NCI-H2171 treated with DMSO at 0.1 percent for 48 hours (cell line): ENCODE results near the gene PAX9.

Experiments
- DNase-seq: peaks from one replicate; lab custom pipeline; 2025; lab: John Stamatoyannopoulos, UW

Gene PAX9

DNA sequence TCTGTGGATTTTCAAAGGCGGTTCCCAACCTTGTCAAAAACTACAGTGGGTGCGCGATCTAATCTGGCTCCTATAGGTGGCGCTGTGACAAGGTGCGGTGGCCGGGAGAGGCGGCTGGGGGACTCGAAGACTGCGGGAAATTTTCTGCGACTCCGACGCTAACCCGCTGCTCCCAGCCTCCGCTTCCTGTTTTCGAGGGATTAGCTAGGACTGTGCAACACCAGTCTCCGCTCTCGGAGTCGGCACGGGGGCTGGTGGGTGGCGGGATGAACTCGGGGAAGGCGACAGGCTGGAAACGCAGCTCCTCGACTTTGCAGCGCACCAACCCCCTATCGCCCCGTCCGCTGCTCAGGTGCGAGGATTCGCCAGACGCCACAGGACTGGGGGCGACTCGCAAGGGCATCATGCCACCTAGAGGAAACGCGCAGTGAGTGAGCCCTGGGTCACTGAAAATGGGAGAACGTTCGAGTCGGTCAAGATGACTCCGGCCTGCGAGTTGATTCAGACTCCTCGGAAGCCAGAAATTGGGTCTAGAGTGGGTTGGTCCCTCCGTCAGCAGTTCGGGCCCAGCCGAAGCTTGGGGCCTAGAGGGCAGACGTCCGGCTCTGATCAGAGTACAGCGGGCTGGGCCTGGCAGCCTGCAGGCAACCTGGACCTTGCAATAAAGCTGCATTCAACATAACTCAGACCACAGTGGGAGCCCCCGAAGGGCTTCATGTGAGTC lies 5.5 kb upstream of the PAX9 start:
- DNase-seq, result no peak

DNA sequence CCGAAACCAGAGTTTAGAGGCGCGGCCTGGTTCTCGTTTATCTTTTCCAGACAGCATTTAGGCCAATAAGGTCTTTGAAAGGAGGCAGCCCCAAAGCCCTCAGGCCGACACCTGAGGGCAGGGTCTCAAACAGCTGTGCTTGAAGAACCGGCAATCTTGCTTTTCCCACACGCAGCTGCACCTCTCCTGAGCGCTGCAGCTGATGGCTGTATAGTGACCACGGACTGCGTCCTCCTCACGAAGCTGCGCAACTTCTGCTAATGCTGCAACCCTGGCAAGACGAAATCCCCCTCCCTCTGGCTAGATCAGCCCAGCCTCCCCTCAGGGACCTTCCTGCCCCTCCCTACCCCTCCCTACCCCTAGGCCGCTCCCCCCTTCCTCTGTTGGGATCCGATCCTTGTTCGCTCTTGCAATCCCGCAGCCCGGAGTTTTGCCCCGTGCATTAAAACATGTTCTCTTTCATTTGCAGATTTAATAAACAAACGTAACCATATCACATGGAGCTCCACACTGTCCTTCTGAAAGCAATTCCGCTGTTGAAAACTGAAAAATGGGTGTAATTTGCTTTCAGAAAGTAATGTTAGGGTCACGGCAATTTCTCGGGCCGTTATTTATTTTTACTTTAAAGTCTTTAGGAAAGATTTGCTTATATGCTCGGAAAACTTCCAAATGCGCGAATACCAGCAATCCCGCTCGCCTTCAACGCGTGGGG lies 4.8 kb upstream of the PAX9 start:
- DNase-seq, result no peak

DNA sequence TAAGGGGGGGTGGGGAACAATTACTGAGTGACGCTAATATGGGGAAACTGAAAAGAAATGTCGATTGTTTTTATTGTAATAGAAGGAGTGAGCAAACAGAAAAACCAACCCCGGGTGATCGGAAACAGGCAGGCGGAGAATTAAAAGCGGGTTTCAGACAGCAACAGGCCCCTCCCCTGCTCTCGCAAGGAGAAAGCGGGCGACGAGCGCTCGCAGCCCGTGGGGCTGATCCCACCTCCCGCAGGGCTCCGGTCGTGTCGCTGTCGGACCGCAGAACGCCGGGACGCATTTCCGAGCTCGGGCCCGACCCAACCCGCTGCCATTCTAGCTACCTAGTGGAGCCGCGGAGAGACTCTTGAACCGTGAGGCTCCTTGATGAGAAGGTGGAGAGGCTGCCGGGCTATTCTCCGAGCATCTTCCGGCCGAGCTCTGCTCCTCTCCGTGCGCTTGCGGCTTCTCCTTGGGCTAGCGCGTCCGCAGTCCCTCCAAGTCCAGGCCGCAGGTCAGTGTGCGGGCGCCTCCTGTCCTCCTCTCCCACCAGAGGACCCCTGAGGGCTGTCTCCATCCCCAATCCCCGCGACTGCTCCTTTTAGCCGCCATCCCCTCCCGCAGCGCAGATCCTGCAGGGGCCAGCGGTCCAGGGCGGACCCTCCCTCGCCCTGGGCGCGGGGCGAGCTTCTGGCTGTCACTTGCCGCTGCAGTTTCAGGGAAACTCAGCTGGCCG lies 4.1 kb upstream of the PAX9 start:
- no peak for DNase-seq

GRCh38 chr14:36658123-36659009 lies 3.3 kb upstream of the PAX9 start:
- DNase-seq, result no peak

DNA sequence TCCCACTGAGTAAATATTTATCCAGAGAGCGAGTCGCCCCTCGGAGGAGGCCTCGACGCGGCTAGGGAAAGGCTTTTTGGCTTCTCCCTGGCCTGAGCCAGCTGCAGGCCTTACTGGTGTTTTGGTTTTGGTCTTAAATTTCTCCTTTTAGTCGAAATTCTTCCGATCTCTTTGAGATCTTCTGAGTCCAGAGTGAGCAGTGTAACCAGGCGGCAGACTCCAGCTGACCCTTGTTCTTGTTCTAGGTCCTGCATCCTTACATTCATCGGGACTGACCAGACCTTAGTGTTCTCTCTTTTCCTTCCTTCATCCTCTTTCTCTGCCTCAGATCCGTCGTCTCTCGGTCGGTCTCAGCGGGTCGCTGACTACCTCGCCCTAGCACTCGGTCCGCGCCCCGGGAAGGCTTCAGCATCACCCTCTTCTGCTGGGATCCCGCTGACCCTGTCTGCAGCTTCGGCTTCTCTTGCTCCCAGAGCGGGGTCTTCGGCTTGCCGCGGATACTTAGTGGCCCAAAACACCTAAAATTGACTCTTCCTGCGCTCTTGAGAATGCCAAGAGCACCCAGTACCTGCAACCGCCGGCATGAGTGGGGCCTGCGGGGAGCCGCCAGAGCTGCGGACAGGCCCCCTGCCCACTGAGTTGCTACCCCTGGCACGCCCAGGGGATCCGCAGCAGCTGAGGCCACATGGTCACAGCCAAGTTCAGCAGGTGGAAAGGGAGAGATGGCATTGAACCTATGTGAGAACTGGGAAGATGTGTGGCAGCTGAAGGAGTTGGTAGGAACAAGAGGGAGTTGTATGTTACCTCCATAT lies 2.4 kb upstream of the PAX9 start:
- DNase-seq, result no peak

- no peak for DNase-seq
Observed at GRCh38 chr14:36659822-36660735, 1.6 kb upstream of the PAX9 start.

- DNase-seq, result peak; percentile 88
Observed at GRCh38 chr14:36660736-36661505, 739 bp upstream of the PAX9 start.

DNA sequence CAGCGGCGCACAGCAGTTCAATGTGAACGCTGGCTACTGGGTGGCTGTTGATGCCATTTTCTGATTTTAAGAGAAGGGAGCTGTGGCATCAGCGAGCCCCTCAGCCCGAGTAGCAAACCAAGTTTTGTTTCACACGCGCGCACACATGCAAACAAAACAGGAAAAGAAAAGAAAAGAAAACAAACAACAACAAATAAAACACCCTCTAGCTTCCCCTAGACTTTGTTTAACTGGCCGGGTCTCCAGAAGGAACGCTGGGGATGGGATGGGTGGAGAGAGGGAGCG lies 540 bp downstream of the PAX9 start:
- no peak for DNase-seq

- peak; percentile 38 for DNase-seq
Observed at GRCh38 chr14:36662543-36663403, 1.1 kb downstream of the PAX9 start.

- no peak for DNase-seq
Observed at GRCh38 chr14:36663404-36664321, 2.0 kb downstream of the PAX9 start.

DNA sequence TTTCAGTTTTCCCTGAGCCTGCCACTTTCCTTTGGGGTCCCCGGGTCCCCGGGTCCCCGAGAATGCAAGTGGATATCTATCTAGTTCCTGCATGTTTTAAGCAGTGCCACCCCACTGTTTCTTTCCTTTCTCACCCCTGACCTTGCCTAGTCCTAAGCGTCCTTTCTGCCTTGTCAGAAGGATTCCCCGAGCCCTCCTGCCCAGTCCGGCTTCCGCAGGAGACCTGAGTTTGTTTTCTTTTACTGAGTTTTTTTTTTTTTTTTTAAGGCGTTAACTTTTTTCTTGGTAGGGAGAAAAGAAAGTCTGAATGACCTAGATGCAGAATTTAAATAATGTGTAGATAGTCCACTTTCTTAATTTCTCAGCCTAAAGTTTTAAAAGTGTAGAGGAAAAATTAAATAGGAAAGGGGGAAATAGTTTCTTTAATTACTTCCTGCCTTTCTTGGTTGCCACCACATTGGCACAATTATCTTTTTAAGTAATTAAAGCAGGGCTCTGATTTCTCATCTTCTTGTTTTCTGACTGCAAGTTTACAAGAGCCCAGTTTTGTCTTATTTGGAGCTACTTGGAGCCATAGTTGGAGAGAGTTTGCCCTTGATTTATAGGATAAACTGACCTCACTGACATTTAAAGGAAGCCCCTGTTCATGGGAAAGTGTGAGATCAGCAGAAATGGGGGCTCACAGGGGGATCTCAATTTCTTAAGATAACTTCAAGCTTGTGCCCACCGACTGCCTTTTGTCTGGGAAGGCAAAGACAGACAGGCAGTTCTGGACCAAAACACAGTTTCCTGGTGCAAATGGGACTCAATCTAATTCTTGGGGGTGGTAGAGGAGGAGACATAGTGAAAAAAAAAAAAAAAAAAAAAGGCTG lies 2.9 kb downstream of the PAX9 start:
- no peak for DNase-seq

GRCh38 chr14:36665887-36666415 lies 4.3 kb downstream of the PAX9 start:
- DNase-seq, result no peak

GRCh38 chr14:36666416-36667206 lies 5.0 kb downstream of the PAX9 start:
- no peak for DNase-seq

- DNase-seq, result no peak
Observed at GRCh38 chr14:36667679-36668078, 6.0 kb downstream of the PAX9 start.

DNA sequence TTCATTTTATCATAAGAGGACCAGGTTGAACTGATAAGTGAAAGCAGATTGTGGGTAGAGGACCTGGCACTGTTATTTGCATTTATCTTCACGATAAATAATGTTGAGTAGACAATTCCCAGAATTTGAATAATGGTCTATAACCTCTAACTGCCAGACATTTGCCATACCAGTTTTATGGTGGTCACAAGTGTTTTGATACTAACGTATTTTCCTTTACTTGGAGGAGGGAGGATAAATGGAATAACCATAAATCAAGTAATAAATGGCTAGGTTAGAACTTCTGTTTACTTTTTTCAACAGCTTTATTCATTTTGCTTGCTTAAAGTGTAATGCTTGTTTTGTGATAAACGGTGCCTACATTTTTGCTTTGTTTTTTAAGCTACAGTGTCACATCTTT lies 9.5 kb downstream of the PAX9 start:
- DNase-seq, result no peak
